NOMO-1 treated with DMSO at 0.1 percent for 48 hours (cell line): ENCODE measurements around the gene NMNAT3.
"Not testable (repeated sequence)": the region's sequence is repeated elsewhere in the genome, so short reads cannot be mapped to it uniquely, and the experiment has no call there.

ENCODE experiments used
- DNase-seq: peaks from one replicate; lab custom pipeline; 2025; ENCODE audit not compliant: unreplicated experiment; lab: John Stamatoyannopoulos, UW

Gene NMNAT3

DNA sequence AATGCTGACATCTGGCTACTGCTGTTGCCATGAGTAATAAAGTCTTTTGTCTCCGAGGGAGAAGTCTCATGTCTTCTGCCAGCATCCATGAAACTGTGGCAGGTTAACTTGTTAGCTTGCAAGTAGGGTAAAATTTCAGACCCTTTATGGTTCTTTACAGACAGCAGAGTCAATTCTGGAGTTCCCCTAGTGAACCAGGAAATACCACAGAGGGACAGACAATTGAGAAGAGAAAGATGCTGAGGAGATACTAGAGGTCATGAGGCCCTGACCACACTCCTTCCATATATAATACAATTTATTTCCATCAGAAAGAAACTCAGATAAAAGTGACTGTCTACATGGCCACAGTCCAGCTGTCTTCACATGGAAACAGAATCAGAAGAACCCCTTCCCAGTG lies 38.1 kb downstream of the NMNAT3 start:
- DNase-seq: no peak

DNA sequence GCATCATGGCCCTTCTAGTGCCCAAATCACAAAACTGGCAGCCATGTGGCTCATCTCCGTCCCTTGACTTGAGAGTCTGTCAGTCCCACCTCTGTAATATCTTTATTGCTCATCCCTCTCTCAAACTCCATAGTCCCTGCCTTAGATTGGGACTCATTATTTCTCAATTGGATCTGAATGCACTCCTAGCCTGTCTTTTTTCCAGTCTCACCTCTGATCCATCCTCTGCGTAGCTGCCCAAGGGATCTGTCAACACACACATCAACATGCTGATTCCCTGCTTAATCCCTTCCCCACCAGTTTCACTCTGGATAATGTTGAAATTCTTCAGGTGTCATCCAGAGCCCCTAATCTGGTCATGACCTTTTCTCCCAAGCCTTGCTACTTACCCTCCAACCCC lies 39.3 kb downstream of the NMNAT3 start:
- no peak for DNase-seq

- no peak for DNase-seq
Measured at GRCh38 chr3:139636511-139636910, 41.3 kb downstream of the NMNAT3 start.

DNA sequence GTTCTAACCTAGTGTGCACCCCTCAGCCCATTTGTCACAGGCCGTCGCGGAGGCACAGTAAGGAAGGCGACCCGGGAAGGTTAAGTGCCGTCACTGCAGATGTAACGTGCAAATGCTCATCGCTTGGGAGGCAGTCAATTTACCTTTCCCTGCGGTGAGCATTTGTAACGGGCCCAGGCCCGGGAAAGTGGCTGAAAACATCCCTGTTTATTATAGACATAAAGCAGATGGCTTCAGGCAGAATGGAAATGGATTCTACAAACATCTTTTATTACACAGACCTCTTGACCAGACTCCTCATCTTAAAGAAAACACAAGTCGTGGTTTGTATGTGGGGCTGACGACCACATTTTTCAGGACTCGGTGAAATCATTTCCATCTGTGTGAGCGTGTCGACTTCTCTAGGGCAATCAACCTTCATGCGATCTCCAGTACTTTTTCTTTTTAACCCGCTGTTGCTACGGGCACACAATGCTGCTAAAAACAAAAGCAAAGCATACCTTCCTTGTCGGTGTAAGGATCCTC lies 43.6 kb downstream of the NMNAT3 start:
- no peak for DNase-seq

DNA sequence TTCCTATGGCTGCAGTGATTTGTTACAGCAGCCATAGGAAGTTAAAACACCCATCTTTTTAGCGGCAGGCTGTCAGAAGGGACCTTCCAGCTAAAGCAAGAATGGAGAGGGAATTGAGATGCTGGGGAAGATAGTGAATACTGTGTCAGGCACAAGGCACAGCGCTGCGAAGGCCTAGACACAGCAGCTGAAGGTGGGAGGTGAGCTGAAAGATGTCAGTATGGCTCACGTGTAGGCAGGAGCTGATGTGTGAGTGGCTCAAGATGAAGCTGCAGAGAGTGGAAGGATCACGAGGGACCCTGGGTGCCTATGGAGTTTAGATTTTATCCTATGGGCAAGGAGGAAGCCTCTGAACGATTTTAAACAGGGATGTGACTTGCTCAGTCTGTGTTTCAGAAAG lies 44.3 kb downstream of the NMNAT3 start:
- DNase-seq: no peak

DNA sequence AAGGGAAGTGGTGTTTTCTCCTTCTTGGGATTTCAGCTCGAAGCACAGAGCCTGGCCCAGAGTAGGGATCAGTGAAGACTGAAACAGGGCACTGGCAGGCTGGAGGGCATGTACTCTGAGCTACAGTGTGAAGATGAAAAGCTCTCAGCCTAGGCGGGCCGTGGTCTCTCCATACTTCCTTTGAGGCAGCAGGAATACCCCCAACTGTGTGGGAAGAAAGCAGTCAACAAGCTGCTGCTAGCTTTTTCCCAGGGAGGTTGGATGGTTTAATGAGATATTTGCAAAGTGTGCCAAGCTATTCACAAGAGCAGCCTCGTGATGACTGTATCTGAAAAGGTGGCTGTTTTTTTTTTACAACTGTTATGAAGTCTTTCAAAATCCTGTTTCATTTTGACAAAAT lies 47.2 kb downstream of the NMNAT3 start:
- DNase-seq: no peak

- no peak for DNase-seq
Measured at GRCh38 chr3:139629033-139629432, 48.7 kb downstream of the NMNAT3 start.

DNA sequence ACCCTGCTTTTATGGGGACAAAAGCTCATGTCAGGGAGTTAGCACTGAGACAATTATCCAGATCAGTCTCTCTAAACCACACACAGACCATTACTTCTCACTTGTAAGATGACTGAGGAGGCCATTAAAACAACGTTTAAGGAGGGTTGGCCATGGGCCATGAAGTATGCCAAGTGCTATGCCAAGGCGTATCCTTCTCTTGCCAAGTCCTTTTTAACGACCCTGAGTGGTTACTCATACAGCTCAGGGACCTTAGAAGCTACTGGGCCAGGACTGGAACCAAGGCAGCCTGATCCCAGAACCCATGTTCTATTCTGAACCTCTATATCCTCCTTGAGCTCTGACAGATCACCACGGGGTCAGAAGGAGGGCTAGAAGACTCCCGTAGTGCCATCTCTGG lies 50.0 kb downstream of the NMNAT3 start:
- DNase-seq: no peak

GRCh38 chr3:139620438-139620837 lies 57.3 kb downstream of the NMNAT3 start:
- DNase-seq: no peak

GRCh38 chr3:139619484-139619883 lies 58.3 kb downstream of the NMNAT3 start:
- peak; percentile 36 for DNase-seq

DNA sequence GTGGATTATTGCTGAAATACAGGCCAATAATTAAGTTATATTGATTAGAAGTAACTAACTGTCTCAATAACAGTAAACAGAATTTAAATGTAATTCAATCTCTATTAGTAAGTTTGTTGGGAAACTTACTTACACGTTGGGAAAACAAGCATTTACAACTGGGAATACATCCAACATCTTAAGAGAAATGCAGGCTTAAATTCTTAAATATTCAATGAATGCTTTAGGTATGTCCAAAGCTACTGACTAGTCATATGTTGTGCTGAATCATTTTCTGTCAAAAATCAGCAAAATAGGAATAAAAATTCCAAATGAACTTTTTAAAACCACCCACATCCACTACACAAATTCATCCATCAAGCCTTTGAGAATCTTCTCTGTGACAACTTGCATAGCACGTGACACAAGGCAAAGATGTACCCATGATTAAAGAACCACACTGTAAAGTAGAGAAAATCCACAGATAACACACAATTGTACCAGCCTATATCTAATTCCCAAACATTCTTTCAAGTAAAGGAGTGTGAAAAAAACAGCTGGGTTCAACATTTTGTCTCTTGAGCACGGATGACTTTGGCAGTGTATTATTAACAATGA lies 60.0 kb downstream of the NMNAT3 start:
- DNase-seq: no peak

- DNase-seq: no peak
Measured at GRCh38 chr3:139611528-139611927, 66.2 kb downstream of the NMNAT3 start.

- no peak for DNase-seq
Measured at GRCh38 chr3:139610886-139611285, 66.9 kb downstream of the NMNAT3 start.

DNA sequence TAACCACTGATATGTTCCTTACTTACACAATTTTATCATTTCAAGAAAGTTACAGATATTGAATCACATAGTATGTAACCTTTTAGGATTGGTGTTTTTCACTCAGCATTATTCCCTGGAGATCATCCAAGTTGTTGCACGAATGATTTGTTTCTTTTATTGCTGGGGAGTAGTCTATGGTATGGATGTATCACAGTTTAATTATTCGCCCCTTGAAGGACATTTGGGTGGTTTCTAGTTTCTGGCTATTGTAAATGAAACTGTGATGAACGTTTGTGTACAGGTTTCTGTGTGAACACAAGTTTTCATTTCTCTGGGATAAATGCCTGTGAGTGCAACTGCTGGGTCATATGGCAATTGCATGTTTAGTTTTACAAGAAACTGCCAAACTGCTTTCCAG lies 68.8 kb downstream of the NMNAT3 start:
- DNase-seq: no peak

DNA sequence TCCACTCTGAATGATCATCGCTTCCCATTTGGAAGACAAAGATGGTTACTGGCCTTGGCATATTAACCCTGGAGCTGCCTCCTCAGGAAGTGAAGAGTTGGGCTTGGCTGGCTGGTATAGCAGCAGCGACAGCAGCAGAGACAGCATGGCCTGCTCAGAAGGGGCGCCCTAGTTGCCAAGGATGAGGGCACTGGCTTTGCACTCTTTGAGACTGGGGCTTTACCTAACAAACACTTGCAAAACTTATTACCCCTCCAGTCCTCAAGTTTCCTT lies 69.7 kb downstream of the NMNAT3 start:
- DNase-seq: no peak

DNA sequence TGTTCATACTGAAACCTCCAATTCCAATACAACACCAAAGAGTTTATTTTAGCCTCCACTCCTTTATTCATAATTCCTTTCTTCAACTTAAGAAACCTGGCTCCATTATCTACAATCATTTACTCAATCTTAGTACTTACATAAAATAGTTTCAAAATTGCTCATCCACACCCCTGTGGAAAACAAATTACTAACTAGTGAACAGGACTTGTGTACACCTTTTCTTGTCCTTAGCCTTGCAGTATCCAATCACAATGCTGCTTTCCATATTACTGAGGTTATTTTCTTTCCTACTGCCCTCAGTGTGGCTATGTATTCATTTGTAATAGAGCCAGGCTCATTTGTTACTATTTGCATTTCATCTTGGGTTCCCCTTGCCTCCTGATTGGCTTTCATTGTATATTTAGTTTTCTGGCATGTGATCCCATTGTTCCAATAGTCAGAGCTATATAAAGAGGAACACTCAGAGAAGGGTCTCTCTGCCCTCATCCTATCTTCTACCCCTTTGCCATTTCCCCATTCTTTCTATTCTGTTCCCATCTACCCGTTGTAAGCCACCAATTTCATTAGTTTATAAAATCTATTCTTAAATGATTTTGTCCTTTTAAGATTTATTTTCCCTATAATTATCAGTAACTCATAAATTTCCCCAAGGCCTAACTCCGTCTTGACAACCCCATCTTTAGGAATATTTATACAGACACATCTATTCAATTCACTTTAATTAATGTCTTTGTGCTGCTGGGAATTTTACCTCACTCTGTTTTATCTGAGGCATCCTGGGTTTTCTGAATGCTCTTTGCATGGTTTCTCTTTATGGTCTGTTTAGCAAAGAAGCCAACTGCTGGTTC lies 70.3 kb downstream of the NMNAT3 start:
- no peak for DNase-seq

GRCh38 chr3:139602003-139602402 lies 75.8 kb downstream of the NMNAT3 start:
- no peak for DNase-seq

DNA sequence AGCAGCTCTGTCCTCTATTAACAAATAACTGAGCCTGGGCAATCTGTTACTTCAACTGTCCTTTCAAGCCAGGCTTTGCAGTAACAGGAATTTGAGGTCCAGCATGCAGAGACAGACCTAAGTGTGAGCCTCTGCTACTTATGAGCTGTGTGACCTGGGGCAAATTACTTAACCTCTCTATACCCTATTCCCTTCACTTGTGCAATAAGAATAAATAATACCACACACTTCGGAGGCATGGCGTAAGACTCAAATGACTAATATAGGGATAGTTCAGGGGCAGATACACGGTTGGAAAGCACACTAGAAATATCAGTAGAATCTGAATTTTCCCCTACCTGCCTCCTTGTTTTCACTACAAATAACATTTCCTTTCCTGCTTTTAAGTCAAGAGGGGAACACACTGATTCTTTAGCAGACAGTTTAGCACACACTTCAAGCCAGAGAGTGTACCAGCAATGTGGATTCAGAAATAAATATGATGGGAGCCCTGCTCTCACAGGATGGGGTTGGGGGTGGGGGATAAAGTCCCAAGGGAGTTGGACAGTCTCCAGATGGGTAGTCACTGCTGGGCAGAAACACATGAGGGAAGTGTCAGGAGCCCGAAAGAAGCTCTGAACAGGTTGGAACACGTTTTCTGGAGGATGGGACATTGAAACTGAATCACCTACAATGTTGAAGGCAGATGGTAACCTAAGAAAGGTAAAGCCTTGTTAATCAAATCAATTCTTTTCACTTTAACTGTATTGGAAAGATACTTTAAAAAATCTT lies 76.4 kb downstream of the NMNAT3 start:
- DNase-seq: peak; percentile 30

DNA sequence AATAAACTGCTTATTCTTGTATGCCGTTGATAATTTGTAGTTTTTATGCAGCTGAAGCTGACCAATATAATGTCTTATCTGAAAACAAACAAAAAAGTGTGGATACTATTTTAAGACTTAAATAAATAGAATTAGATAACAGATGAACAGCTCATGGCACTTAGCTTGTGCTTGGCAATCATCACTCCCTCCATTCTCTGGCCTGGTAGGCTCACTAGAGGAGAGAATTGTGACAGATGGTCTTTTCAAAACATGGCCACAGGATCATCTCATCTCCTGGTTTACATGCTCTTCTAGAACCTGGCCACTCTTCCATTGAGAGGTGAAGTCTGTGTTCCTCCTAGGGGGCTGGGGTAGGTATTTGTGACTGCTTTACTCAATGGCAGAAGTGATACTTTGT lies 79.8 kb downstream of the NMNAT3 start:
- no peak for DNase-seq

- not testable (repeated sequence) for DNase-seq
Measured at GRCh38 chr3:139591186-139591585, 86.6 kb downstream of the NMNAT3 start.

DNA sequence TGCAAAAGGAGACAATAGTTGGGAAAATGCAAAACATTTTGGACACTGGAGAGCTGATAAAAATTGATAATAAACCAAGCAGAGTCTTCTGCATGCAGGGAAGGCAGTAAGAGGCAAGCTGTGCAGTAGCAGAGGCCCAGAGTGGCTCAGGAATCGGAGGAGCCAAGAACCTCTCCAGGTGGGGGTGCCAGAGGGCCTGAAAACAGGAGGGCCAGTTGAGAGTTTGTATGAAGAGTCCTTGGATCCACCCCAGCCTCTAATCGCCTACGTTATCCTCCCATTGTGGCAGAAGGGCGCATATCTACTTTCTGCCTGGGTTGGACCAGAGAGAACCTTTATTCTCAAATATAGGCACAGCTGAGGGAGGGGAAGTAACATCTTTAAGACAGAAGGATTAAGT lies 89.3 kb downstream of the NMNAT3 start:
- peak; percentile 41 for DNase-seq

DNA sequence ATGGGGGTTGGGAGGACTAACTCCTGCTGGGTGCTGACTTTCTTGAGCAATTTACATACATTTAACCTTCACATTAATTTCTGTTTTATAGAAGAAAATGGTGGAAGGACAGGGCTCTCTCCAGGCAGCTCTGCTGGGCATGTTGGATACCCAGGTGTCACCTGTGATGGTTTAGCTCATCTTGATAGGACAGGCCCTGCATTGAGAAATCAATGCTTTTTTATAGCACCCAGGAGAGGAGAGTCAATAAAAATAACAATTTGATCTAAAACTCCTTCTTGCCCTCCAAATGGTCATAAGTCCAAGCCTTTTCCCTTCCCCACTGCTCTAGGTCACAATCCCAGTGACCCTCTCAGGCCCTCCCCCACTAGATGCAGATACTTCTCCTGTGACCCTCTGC lies 90.0 kb downstream of the NMNAT3 start:
- DNase-seq: no peak
